ENCODE data around the gene COL18A1.

- TF ChIP-seq CTCF (IDR thresholded peaks at IDR 0.05; ENCODE audit: low read depth, low read length) (no peak), POLR2A (IDR thresholded peaks at IDR 0.05; ENCODE audit: extremely low read depth, insufficient read length) (no peak), MAX (IDR thresholded peaks at IDR 0.05; ENCODE audit: low read depth, low read length) (no peak)
These were observed 32.1 kb upstream of the COL18A1 start for GRCh38 chr21:45372732-45373355.

Measured in NB4 (cell line).